Measurements from ENCODE around the gene SCPEP1.
"Not testable (repeated sequence)": the region's sequence is repeated elsewhere in the genome, so short reads cannot be mapped to it uniquely, and the experiment has no call there.

The SCPEP1 gene

GRCh38 chr17:56937687-56938086, 40.2 kb upstream of the SCPEP1 start:
- TF ChIP-seq EZH2phosphoT487 (conservative IDR thresholded peaks at IDR 0.05; ENCODE audit: low read length), result no peak
- no peak for TF ChIP-seq CTCF (IDR thresholded peaks at IDR 0.05; ENCODE audit: insufficient read depth, low read length, poor library complexity, severe bottlenecking)
- no peaks in the 10 kb centered on the region for H3K9me3 ChIP-seq (ENCODE audit: insufficient read depth, low read length)
- no peak overlapping the region for H3K27ac ChIP-seq (ENCODE audit: low read depth, low read length)
- no peak overlapping the region for H2AFZ ChIP-seq (ENCODE audit: low read depth, low read length, severe bottlenecking)
- H3K4me2 ChIP-seq (ENCODE audit: low read depth, low read length, poor library complexity, severe bottlenecking), result no peak overlapping the region
- H3K9ac ChIP-seq (ENCODE audit: low read length), result no peak overlapping the region
- peaks cover 3% of the 10 kb centered on the region; the same call in 1 of the 2 replicates for H3K36me3 ChIP-seq (ENCODE audit: low read length)
- no peaks in the 10 kb centered on the region for H3K27me3 ChIP-seq (ENCODE audit: low read length)
- no peaks in the 10 kb centered on the region for H3K79me2 ChIP-seq (ENCODE audit: insufficient read depth, low read length)
- H4K20me1 ChIP-seq (ENCODE audit: low read depth, low read length), result no peaks in the 10 kb centered on the region
- no peak overlapping the region for H3K4me3 ChIP-seq (ENCODE audit: insufficient read depth, low read length, poor library complexity, severe bottlenecking)
- no peaks in the 10 kb centered on the region for H3F3A ChIP-seq (ENCODE audit: insufficient read depth)
- H3K9me2 ChIP-seq (replicated peaks; ENCODE audit: insufficient read depth, low read length), result no peaks in the 10 kb centered on the region

GRCh38 chr17:56938206-56938605, 39.7 kb upstream of the SCPEP1 start:
- H3K9ac ChIP-seq (ENCODE audit: low read length); H3K9me2 ChIP-seq (replicated peaks; ENCODE audit: insufficient read depth, low read length); H3K79me2 ChIP-seq (ENCODE audit: insufficient read depth, low read length); H3F3A ChIP-seq (ENCODE audit: insufficient read depth); H3K9me3 ChIP-seq (ENCODE audit: insufficient read depth, low read length); H4K20me1 ChIP-seq (ENCODE audit: low read depth, low read length); H3K27me3 ChIP-seq (ENCODE audit: low read length); H3K4me2 ChIP-seq (ENCODE audit: low read depth, low read length, poor library complexity, severe bottlenecking); H3K36me3 ChIP-seq (ENCODE audit: low read length); H2AFZ ChIP-seq (ENCODE audit: low read depth, low read length, severe bottlenecking); H3K4me3 ChIP-seq (ENCODE audit: insufficient read depth, low read length, poor library complexity, severe bottlenecking); H3K27ac ChIP-seq (ENCODE audit: low read depth, low read length): not testable (repeated sequence)

GRCh38 chr17:56939869-56940484, 38.0 kb upstream of the SCPEP1 start:
- no peaks in the 10 kb centered on the region for H3K27me3 ChIP-seq (ENCODE audit: low read length)
- H2AFZ ChIP-seq (ENCODE audit: low read depth, low read length, severe bottlenecking), result no peak overlapping the region
- peak; percentile 55 for TF ChIP-seq CTCF (IDR thresholded peaks at IDR 0.05; ENCODE audit: insufficient read depth, low read length, poor library complexity, severe bottlenecking)
- no peak for TF ChIP-seq EZH2phosphoT487 (conservative IDR thresholded peaks at IDR 0.05; ENCODE audit: low read length)
- H3K27ac ChIP-seq (ENCODE audit: low read depth, low read length), result no peak overlapping the region
- H3K4me3 ChIP-seq (ENCODE audit: insufficient read depth, low read length, poor library complexity, severe bottlenecking), result no peak overlapping the region
- no peak overlapping the region for H3K4me2 ChIP-seq (ENCODE audit: low read depth, low read length, poor library complexity, severe bottlenecking)
- H3K79me2 ChIP-seq (ENCODE audit: insufficient read depth, low read length), result no peaks in the 10 kb centered on the region
- H3K9me2 ChIP-seq (replicated peaks; ENCODE audit: insufficient read depth, low read length), result no peaks in the 10 kb centered on the region
- no peaks in the 10 kb centered on the region for H3K9me3 ChIP-seq (ENCODE audit: insufficient read depth, low read length)
- H3K9ac ChIP-seq (ENCODE audit: low read length), result no peak overlapping the region
- no peaks in the 10 kb centered on the region for H3F3A ChIP-seq (ENCODE audit: insufficient read depth)
- H4K20me1 ChIP-seq (ENCODE audit: low read depth, low read length), result no peaks in the 10 kb centered on the region
- no peaks in the 10 kb centered on the region; the same call in 1 of the 2 replicates for H3K36me3 ChIP-seq (ENCODE audit: low read length)

- Histone ChIP-seq H3K27me3 (ENCODE audit: low read length) (no peaks in the 10 kb centered on the region), H3K36me3 (ENCODE audit: low read length) (peaks cover 7% of the 10 kb centered on the region; the same call in 1 of the 2 replicates)
- TF ChIP-seq EZH2phosphoT487 (conservative IDR thresholded peaks at IDR 0.05; ENCODE audit: low read length) (no peak), CTCF (IDR thresholded peaks at IDR 0.05; ENCODE audit: insufficient read depth, low read length, poor library complexity, severe bottlenecking) (no peak)
These were observed 34.3 kb upstream of the SCPEP1 start for GRCh38 chr17:56943505-56944125.

More at GRCh38 chr17:56943505-56944125, 34.3 kb upstream of the SCPEP1 start:
- H3F3A ChIP-seq (ENCODE audit: insufficient read depth), result 0 out of 2 replicates have a peak, but pooled peaks cover 5% of the 10 kb centered on the region
- no peak overlapping the region for H2AFZ ChIP-seq (ENCODE audit: low read depth, low read length, severe bottlenecking)
- H3K9me3 ChIP-seq (ENCODE audit: insufficient read depth, low read length), result no peaks in the 10 kb centered on the region
- no peak overlapping the region for H3K27ac ChIP-seq (ENCODE audit: low read depth, low read length)
- H4K20me1 ChIP-seq (ENCODE audit: low read depth, low read length), result no peaks in the 10 kb centered on the region; the same call in 1 of the 2 replicates
- H3K79me2 ChIP-seq (ENCODE audit: insufficient read depth, low read length), result no peaks in the 10 kb centered on the region
- H3K4me3 ChIP-seq (ENCODE audit: insufficient read depth, low read length, poor library complexity, severe bottlenecking), result no peak overlapping the region
- no peak overlapping the region for H3K4me2 ChIP-seq (ENCODE audit: low read depth, low read length, poor library complexity, severe bottlenecking)
- no peaks in the 10 kb centered on the region for H3K9me2 ChIP-seq (replicated peaks; ENCODE audit: insufficient read depth, low read length)
- H3K9ac ChIP-seq (ENCODE audit: low read length), result no peak overlapping the region

All from SU-DHL-6 (cell line).